K562 (cell line): ENCODE measurements around the gene PPARD. TPM values are rescaled to one million over a fixed set of nuclear protein-coding genes. Genes with fewer than 3 reads are reported as not detected.

Experiments
- ERF ChIP-seq: fragments of 450-650 bp; formaldehyde crosslinking; IDR thresholded peaks from 2 replicates; pipeline ENCODE4 v1.4.0; 2020; ENCODE audit warnings: mild to moderate bottlenecking, mixed read lengths
- HNRNPL ChIP-seq: fragments of 200-400 bp; formaldehyde crosslinking; IDR thresholded peaks from 2 replicates; pipeline ENCODE4 v1.6.1; 2017; ENCODE audit warnings: low read depth, mild to moderate bottlenecking, low read length
- MXI1 ChIP-seq: IDR thresholded peaks from 2 replicates; pipeline ENCODE4 v1.6.1; 2011; ENCODE audit warnings: low read depth, mild to moderate bottlenecking, improper control_type of control experiment, low read length
- PRMT5 ChIP-seq: sonication (generic); formaldehyde crosslinking; IDR thresholded peaks from 2 replicates; pipeline ENCODE4 v1.5.0; 2020; ENCODE audit warnings: missing genetic modification reagents
- RBFOX2 ChIP-seq: fragments of 200-400 bp; formaldehyde crosslinking; IDR thresholded peaks from 2 replicates; pipeline ENCODE4 v1.6.1; 2017; ENCODE audit warnings: low read depth, mild to moderate bottlenecking, low read length, moderate library complexity
- SRF ChIP-seq, 2 experiments: fragments of 250-450, 450-650 bp in 1 of 2; sonication (Bioruptor Pico) in 1 of 2; sonication (generic) in 1 of 2; formaldehyde crosslinking; IDR thresholded peaks; 2 replicates each; pipeline versions ENCODE4 v1.5.0 to v1.5.1; 2020 to 2022; ENCODE audit warnings: mild to moderate bottlenecking in 1 of 2, missing genetic modification reagents in 1 of 2
- YY1 ChIP-seq, 3 experiments: IDR thresholded peaks; 2 replicates each; pipeline ENCODE4 v1.6.1; 2011; ENCODE audit warnings: low read length in 2 of 3, mild to moderate bottlenecking in 2 of 3, moderate library complexity in 2 of 3, borderline replicate concordance in 1 of 3, control low read depth in 1 of 3, low read depth in 1 of 3; ENCODE audit not compliant: insufficient read depth in 3 of 3, insufficient replicate concordance in 2 of 3, control insufficient read depth in 1 of 3, insufficient read length in 1 of 3; ENCODE audit errors: extremely low read depth in 1 of 3
- ZEB2 ChIP-seq: fragments of 450-650 bp; IDR thresholded peaks from 2 replicates; pipeline ENCODE4 v1.6.1; 2016
- ZNF263 ChIP-seq: sonication (generic); formaldehyde crosslinking; IDR thresholded peaks from 2 replicates; pipeline ENCODE4 v1.8.0; 2022; ENCODE audit warnings: mild to moderate bottlenecking, missing genetic modification reagents, borderline replicate concordance
- polyA plus RNA-seq, 8 experiments: library from polyadenylated mRNA; depleted of rRNA in 4 of 8; stranded (reverse) in 5 of 8; unstranded in 3 of 8; fragments of >200 nt; fragmentation: Nextera tagmentation in 2 of 8; fragmentation: Illumina TruSeq in 1 of 8; extraction: Ambion mirVana in 2 of 8; extraction: Trizol in 1 of 8; gene quantifications; 2 replicates each; pipeline versions ENCODE4 v1.2.1 to v1.2.3, GENCODE V29; 2011 to 2014; ENCODE audit warnings: inconsistent platforms in 1 of 8, missing spikeins in 1 of 8
- total RNA-seq, 7 experiments: library from RNA; depleted of rRNA in 6 of 7; stranded (reverse); fragments of >200 nt in 6 of 7; fragmentation: Illumina TruSeq in 2 of 7; extraction: Trizol in 2 of 7; gene quantifications; 2 replicates each; pipeline versions ENCODE4 v1.2.1 to v1.2.3, GENCODE V29; 2011 to 2021; ENCODE audit warnings: low replicate concordance in 1 of 7
- TF ChIP-seq, protein P1 (sequence below): sonication (generic); formaldehyde crosslinking; IDR thresholded peaks from 2 replicates; pipeline ENCODE4 v1.9.0; 2022; ENCODE audit warnings: mild to moderate bottlenecking, missing genetic modification reagents
- TF ChIP-seq, protein P2 (sequence below): sonication (generic); formaldehyde crosslinking; IDR thresholded peaks from 2 replicates; pipeline ENCODE4 v1.8.0; 2022; ENCODE audit warnings: missing genetic modification reagents, mild to moderate bottlenecking, moderate library complexity, borderline replicate concordance

Gene PPARD
- total and polyA plus RNA-seq, 9 of the 15 experiments (the other 6 are each of a cell fraction or from before 2014, with no cell fraction given), result 0.14 to 13.2 (median 3.8) TPM

DNA sequence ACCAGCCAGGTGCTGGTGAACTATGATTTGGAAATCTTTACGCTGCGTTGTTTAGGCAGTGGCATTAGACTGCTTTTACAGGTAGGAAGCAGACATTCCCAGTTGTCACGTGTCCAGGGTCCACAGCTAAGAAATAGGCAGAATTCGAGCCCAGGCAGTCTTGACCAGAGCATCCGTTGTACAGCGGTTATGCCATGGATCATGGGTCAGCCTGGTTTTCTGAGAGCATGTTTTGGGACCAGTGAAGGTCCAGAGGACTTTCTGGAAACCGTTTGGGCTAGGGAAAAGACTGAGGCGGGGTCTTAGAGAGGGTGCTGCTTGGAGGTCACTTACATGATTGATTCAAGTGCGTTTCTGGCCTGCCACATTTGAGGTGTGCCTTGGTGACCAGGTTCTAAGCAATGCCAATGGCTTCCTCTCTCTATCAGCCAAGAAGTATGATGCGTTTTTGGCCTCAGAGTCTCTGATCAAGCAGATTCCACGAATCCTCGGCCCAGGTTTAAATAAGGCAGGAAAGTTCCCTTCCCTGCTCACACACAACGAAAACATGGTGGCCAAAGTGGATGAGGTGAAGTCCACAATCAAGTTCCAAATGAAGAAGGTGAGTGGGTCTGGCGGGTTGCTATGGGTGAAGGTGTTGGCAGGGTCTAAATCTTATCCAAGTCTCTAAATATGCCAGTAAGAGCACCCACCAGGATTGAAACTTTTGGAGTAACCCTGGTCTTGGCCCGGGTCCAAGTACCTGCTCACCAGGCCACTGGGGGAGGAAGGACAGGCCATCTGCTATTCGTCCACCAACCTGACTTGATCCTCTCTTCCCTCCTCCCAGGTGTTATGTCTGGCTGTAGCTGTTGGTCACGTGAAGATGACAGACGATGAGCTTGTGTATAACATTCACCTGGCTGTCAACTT, 127.6 kb downstream of the PPARD start (continued):
- TF ChIP-seq YY1 (IDR thresholded peaks at IDR 0.05; ENCODE audit: borderline replicate concordance in 1 of 3, control insufficient read depth in 1 of 3, extremely low read depth in 1 of 3, insufficient read depth in 3 of 3, insufficient read length in 1 of 3, insufficient replicate concordance in 2 of 3, low read depth in 1 of 3, low read length in 2 of 3), result peak in 1 of 3 experiments; percentile 8
- TF ChIP-seq, protein P1, sequence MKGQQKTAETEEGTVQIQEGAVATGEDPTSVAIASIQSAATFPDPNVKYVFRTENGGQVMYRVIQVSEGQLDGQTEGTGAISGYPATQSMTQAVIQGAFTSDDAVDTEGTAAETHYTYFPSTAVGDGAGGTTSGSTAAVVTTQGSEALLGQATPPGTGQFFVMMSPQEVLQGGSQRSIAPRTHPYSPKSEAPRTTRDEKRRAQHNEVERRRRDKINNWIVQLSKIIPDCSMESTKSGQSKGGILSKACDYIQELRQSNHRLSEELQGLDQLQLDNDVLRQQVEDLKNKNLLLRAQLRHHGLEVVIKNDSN (CRISPR knock-in tag), result peak; percentile 73
- 0 out of 4 replicates have a peak, but pooled peaks of 1 of the 2 experiments have one; percentile 3 for TF ChIP-seq SRF (CRISPR knock-in tag; IDR thresholded peaks at IDR 0.05)
- peak; percentile 49 for TF ChIP-seq RBFOX2
- TF ChIP-seq MXI1, result peak; percentile 54; the same call in 1 of the 2 replicates
- TF ChIP-seq PRMT5, result 0 out of 2 replicates have a peak, but pooled peaks have one; percentile 43
- 0 out of 2 replicates have a peak, but pooled peaks have one; percentile 11 for TF ChIP-seq ERF (CRISPR knock-in tag)
- TF ChIP-seq, protein P2, sequence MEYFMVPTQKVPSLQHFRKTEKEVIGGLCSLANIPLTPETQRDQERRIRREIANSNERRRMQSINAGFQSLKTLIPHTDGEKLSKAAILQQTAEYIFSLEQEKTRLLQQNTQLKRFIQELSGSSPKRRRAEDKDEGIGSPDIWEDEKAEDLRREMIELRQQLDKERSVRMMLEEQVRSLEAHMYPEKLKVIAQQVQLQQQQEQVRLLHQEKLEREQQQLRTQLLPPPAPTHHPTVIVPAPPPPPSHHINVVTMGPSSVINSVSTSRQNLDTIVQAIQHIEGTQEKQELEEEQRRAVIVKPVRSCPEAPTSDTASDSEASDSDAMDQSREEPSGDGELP, result peak; percentile 43; the same call in 1 of the 2 replicates
- peak; percentile 62; the same call in 1 of the 2 replicates for TF ChIP-seq ZNF263 (CRISPR knock-in tag)
- TF ChIP-seq ZEB2, result peak; percentile 50; the same call in 1 of the 2 replicates
- peak; percentile 15; the same call in 1 of the 2 replicates for TF ChIP-seq HNRNPL
- TF ChIP-seq, all 486 proteins: peak for 59
